MV-4-11 (cell line): ENCODE data around the gene CT47A1.
"Not testable (repeated sequence)": the region's sequence is repeated elsewhere in the genome, so short reads cannot be mapped to it uniquely, and the experiment has no call there.

ENCODE experiments used
- DNase-seq: peaks from one replicate; lab custom pipeline; 2025; lab: John Stamatoyannopoulos, UW

Gene CT47A1

DNA sequence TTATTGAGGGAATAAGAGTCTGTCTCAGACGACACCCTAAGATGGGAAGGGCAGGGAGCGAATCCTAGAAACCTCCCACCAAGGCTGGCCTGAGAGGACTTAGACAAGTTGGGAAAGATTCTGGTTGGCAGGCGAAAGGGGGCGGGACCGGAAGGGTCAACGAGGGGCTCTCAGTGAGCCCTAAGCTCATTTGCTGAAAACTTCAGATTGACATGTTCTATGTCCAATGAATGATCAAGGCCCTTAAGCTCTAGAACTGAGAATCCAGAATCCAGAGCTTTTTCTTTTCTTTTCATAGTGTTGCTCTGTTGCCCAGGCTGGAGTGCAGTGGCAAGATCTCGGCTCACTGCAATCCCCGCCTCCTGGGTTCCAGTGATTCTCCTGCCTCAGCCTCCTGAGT is at the start of gene CT47A1:
Gene CT47A1, minus strand, starts transcription at position 101 of the 400 bp plus-strand sequence. CDS start 231 bp downstream, outside the sequence.
- not testable (repeated sequence) for DNase-seq

- DNase-seq: no peak
Observed at GRCh38 chrX:121032531-121032930, 47.0 kb upstream of the CT47A1 start.

- no peak for DNase-seq
Observed at GRCh38 chrX:121030083-121030482, 44.5 kb upstream of the CT47A1 start.

DNA sequence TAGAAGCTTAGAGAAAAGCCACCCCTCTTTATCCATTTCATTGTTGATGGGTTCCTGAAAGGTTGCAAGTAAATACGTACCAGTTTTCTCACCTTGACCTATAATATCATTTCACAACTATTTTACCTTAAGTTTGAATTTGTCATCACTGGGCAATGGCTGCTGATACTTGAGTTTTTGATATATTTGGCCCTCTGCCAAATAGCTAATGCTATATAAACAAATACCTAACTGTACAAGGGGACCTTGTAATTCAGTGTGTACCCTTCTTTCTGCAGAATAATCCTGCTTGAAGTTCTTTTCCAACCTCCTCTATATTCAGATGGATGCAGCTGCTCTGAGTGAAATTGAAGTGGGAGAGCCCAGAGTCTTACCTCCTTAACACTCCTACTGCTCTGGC is 42.9 kb upstream of the CT47A1 start:
- DNase-seq: no peak

GRCh38 chrX:121014826-121015225 is 29.3 kb upstream of the CT47A1 start:
- DNase-seq: peak; percentile 6

DNA sequence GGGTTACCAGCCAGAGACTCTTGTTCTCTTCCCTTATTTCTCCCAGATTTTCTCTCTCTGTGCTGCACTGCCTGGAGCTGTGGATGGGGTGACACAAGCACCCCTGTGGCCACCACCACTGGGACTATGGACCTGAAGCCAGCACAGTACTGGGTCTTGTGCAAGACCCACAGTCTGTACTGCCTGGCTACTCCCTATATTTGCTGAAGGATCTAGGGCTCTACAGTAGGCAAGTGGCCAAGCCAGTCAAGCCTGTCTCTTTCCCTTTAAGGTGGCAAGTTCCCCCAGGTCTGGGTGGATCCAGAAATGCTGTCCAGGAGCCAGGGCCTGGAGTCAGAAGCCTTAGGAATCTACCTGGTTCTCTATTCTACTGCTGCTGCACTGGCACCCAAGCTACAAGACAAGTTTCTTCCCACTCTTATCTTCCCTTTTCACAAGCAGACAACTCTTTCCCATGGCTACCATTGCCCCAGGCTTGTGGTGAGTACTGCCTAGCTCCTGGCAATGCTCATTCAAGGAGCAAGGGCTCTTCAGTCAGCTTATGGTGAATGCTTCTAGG is 28.4 kb upstream of the CT47A1 start:
- DNase-seq: no peak

- no peak for DNase-seq
Observed at GRCh38 chrX:121011254-121011653, 25.7 kb upstream of the CT47A1 start.

DNA sequence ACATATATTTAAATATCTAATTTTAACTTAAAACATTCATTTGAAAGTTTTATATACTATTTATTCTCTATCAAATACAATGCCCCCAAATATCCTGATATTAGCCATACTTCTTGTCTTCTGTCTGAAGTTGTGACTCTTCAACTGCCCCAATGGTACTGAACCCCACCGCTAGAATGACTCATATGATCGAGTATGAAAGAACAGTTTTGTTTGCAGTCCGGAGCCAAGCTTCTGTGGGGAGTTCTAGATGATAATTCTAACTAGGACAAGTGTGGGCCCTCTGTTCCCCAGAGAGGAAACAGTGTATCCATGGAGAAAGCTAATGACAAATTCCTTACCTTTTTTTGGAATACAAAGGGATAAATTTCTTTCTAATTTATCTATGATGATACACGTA is 24.7 kb upstream of the CT47A1 start:
- DNase-seq: no peak

DNA sequence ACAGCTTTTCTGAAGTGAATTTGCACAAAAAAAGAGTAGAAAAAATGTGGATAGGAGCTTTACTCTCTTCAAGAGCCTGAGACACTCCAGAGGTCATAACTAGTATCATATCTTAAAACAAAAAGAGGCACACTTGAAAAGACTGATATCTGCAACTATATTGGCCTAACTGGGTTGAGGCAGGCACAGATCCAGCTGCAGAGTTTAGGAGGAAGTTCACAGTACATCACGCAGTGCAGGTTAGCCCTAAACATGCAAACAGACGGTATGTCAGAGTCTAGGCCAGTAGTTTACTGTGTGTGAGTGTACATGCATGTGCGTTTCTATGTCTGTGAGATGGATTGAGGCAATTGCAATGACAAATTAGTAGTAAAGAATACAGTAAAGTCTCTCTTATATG is 24.2 kb upstream of the CT47A1 start:
- DNase-seq: no peak

DNA sequence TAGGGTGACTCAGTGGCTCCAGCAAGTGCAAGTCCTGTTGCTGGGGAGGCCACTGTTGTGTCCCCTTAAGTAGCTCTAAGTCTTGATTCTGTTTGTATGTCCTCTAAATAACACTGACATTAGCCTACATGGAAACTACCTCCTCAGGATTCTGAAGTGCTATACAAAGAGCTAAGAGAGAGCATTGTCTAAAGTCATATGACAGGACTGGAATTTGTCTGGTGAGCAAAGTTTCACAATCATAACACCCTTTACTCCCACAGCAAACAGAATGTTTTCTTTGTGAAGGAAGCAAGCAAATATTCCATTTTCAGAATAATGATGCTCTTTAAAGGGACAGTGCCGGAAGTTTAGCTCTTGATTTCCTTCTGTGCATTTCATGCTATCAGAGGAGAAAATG is 23.4 kb upstream of the CT47A1 start:
- DNase-seq: no peak

GRCh38 chrX:121000589-121000988 is 15.0 kb upstream of the CT47A1 start:
- DNase-seq: peak; percentile 6

GRCh38 chrX:120999413-120999812 is 13.9 kb upstream of the CT47A1 start:
- DNase-seq: peak; percentile 26

- not testable (repeated sequence) for DNase-seq
Observed at GRCh38 chrX:120956500-120956899, 29.1 kb downstream of the CT47A1 start, which contains the start of gene CT47A7. TSS of gene CT47A7 (minus strand) at chrX:120956600. CDS start at chrX:120956345, 255 bp downstream.
